Measurements from ENCODE around the gene CAPN12. TPM values are rescaled to one million over a fixed set of nuclear protein-coding genes. Genes with fewer than 3 reads are reported as not detected.

CAPN12 gene
- polyA plus RNA-seq, 2 of the 4 experiments (the other 2 are of a cell fraction), result 10.0 to 11.7 TPM

GRCh38 chr19:38684078-38684861 is 60.0 kb downstream of the CAPN12 start:
- Histone ChIP-seq H3K9me3 (peaks cover 7% of the 10 kb centered on the region; the same call in 2 of the 3 replicates), H3K27ac (peak overlapping the region; percentile 93 to 94), H3K4me3 (peak overlapping the region; percentile 24; the same call in 2 of the 3 replicates), H3K4me1 (peaks cover 90% of the 10 kb centered on the region), H3K4me2 (peak overlapping the region; percentile 78)
- ChIA-PET CTCF (interaction anchor here (0.9 to 33.1 kb wide), 15 partner anchors 9 to 281 kb away, joined by 3 to 764 read pairs (median 7); partner anchors contain the start of genes ACTN4 and FAM98C), POLR2A (interaction anchor here (0.6 to 6.7 kb wide), 18 partner anchors 8 to 239 kb away, joined by 3 to 61 read pairs (median 6); partner anchors contain the start of genes ACTN4, ECH1 and EIF3K)
- peak; percentile 83 for FAIRE-seq
- DNase-seq (ENCODE audit: low read depth in 1 of 2, low spot score in 1 of 2), result peak; percentile 100
- under 1% methylated on average over 7 of the region's 7 CpGs for WGBS (ENCODE audit: missing lambda C conversion rate)
- peak; percentile 72 to 82 for ATAC-seq
- TF ChIP-seq GATA3 (IDR thresholded peaks at IDR 0.05; ENCODE audit: borderline replicate concordance) (peak; percentile 87), KDM1A (IDR thresholded peaks at IDR 0.05; ENCODE audit: low read depth) (no peak), FOSL2 (IDR thresholded peaks at IDR 0.05) (peak; percentile 89), FOSL2 (CRISPR knock-in tag; IDR thresholded peaks at IDR 0.05) (peak; percentile 98), FOXS1 (CRISPR knock-in tag; IDR thresholded peaks at IDR 0.05) (peak; percentile 91), SREBF2 (IDR thresholded peaks at IDR 0.05) (no peak), HEYL (CRISPR knock-in tag; IDR thresholded peaks at IDR 0.05) (peak; percentile 82), RNF2 (IDR thresholded peaks at IDR 0.05; ENCODE audit: borderline replicate concordance, low read depth) (no peak), JUN (IDR thresholded peaks at IDR 0.05) (peak; percentile 93 to 94), CEBPB (IDR thresholded peaks at IDR 0.05) (peak; percentile 93 to 97), MAZ (IDR thresholded peaks at IDR 0.05; ENCODE audit: borderline replicate concordance, low read depth, low read length) (peak; percentile 88), NPAS2 (CRISPR knock-in tag; IDR thresholded peaks at IDR 0.05; ENCODE audit: borderline replicate concordance) (no peak), PBX3 (IDR thresholded peaks at IDR 0.05) (no peak), POLR2A (IDR thresholded peaks at IDR 0.05; ENCODE audit: low read length) (no peak; the same call in 1 of the 2 replicates), RARB (CRISPR knock-in tag; IDR thresholded peaks at IDR 0.05) (peak; percentile 63; the same call in 1 of the 2 replicates), KDM5A (IDR thresholded peaks at IDR 0.05) (no peak), EHF (CRISPR knock-in tag; IDR thresholded peaks at IDR 0.05) (peak; percentile 45), FOSB (CRISPR knock-in tag; IDR thresholded peaks at IDR 0.05) (peak; percentile 90; the same call in 1 of the 2 replicates), MYC (IDR thresholded peaks at IDR 0.05; ENCODE audit: borderline replicate concordance, low read length) (peak; percentile 59; the same call in 1 of the 2 replicates), HDAC2 (IDR thresholded peaks at IDR 0.05) (no peak), HOXA7 (CRISPR knock-in tag; IDR thresholded peaks at IDR 0.05) (peak; percentile 95), ZFP36 (IDR thresholded peaks at IDR 0.05; ENCODE audit: borderline replicate concordance, partially characterized antibody) (peak; percentile 62), NFE2L2 (conservative IDR thresholded peaks at IDR 0.05; ENCODE audit: low read length) (peak; percentile 23; the same call in 1 of the 2 replicates), RCOR1 (IDR thresholded peaks at IDR 0.05; ENCODE audit: low read depth, low read length) (no peak), ESRRA (IDR thresholded peaks at IDR 0.05; ENCODE audit: borderline replicate concordance, low read length) (no peak), BHLHE40 (IDR thresholded peaks at IDR 0.05; ENCODE audit: low read depth, low read length) (no peak), CBX2 (IDR thresholded peaks at IDR 0.05; ENCODE audit: borderline replicate concordance, low read depth) (no peak), SMC3 (IDR thresholded peaks at IDR 0.05) (no peak; the same call in 2 of the 3 replicates), E2F6 (IDR thresholded peaks at IDR 0.05; ENCODE audit: borderline replicate concordance, low read depth) (peak; percentile 63; the same call in 1 of the 2 replicates), ZC3H11A (IDR thresholded peaks at IDR 0.05) (no peak), NR3C1 (IDR thresholded peaks at IDR 0.05) (no peak), JUNB (IDR thresholded peaks at IDR 0.05) (peak; percentile 76), CBX8 (IDR thresholded peaks at IDR 0.05) (no peak), MAFK (IDR thresholded peaks at IDR 0.05; ENCODE audit: partially characterized antibody) (no peak), USF2 (IDR thresholded peaks at IDR 0.05) (no peak), EP300 (IDR thresholded peaks at IDR 0.05) (peak; percentile 83 to 94; a peak in 3 of 5 replicates), RAD21 (conservative IDR thresholded peaks at IDR 0.05 in 1 of 2, IDR thresholded peaks at IDR 0.05 in 1 of 2) (peak in 1 of 2 experiments; percentile 53; a peak in 3 of 5 replicates), MAX (IDR thresholded peaks at IDR 0.05) (peak; percentile 76), HES2 (IDR thresholded peaks at IDR 0.05) (peak; percentile 74)
